Measurements from ENCODE around the gene PELI2. TPM values are rescaled to one million over a fixed set of nuclear protein-coding genes. Genes with fewer than 3 reads are reported as not detected.

Gene PELI2
- polyA plus RNA-seq, 12 donors = 3.6 to 17.7 (median 5.0) TPM; not detected in 1

DNA sequence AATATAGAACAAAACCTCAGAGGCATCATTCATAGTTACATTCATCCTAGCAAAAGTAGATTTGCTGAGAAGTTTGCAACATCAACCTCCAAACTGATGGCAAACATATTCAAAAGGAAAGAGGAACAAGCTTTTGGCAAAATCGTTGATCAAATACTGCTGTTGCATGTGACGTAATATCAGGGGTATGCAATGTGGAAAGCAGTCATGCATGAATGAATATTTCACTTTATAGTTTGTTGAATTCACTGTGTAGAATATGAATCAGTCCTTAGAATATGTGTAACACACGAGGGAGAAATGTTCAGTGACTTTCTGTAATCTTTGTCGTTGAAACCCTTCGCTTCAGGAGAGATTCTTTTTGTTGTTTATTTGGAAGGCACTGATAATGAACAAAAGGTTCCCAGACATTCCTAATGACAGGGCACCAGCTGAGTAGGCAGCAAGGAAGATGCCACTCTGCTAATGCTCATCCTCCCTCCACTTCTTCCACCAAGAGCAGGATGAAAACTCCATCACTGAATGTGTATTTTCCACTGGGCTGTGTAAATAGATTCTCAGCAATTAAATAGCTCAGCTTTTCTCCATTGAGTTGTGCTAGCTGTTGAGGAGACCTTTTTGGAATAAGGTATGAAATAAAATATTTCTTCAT lies 126.1 kb downstream of the PELI2 start:
- no peak for DNase-seq

- no peak for DNase-seq
Measured at GRCh38 chr14:56247495-56248200, 129.4 kb downstream of the PELI2 start.

GRCh38 chr14:56248442-56248841 lies 130.2 kb downstream of the PELI2 start:
- DNase-seq = no peak

DNA sequence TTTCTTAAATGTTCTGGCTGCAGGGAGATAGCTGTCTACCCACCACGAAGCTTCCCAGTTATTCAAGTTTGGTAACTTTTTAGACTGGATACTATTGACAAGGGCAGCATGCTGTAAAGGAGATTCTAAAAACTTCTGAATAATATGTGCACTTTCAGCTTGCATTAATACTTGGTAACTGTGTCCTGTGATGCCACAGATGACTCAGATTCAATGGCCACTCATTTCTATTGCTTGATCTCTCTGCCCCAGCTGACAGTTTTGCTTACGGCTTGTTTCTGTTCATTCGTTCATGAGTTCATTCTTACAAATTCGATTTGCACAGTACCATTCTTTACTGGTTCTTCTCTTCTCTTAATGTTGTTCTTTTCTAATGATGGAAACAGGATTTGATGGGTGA lies 142.8 kb downstream of the PELI2 start:
- no peak for DNase-seq

DNA sequence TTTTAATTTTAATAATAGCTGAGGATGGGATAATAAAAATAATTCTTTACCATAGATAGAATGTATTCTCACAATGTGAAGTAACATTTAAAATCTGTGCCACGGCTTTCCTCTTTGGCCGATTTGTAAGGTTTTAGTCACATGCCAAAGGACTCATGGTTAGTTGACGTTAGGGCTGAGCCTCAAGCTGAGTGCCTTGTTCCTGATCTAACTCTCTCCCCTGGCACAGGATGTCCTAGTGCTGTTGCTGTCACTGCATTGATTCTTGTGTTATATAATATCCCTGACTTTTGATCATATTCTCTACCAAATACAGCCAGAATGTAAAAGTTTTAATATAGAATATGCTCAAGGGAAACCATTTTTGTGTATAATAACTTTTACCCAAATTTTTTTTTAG lies 144.3 kb downstream of the PELI2 start:
- DNase-seq = no peak

- DNase-seq = no peak
Measured at GRCh38 chr14:56268039-56268438, 149.8 kb downstream of the PELI2 start.

DNA sequence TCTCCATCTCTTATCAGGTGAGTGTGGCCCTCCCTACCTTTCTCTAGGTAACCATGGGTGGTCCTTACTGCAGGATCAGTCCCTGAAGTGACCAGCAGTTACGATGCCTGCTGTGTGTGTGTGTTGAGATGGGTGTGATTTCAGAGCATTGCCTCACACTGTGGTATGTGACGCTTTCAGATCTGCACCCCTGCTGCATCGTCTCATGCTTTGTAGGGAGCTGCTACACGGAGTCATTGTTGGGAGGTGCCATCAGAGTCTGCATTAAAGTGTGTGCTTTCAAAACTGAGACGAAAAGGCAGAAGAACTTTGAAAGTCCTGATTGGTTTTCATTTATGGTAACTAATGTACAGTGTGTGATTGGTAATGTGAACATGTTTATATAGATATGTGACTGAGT lies 150.5 kb downstream of the PELI2 start:
- no peak for DNase-seq

DNA sequence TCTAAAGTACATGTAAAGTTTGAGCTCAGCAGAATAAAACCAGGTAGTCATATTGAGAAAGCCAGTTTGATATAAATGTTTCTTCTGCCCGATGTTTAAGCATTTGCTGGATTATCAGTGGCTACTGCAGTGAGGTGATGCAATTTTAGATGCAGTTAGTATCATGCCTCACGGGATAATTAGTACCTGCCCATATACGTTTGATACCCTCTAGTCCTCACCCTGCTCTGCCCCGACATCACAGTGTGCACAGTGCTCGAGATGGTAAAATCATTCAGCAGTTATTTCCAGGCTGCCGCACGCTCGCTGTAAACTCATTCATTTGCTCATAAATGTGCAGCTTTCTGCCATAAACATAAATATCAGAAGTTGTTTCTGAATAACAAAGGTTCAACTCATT lies 152.7 kb downstream of the PELI2 start:
- DNase-seq = no peak

DNA sequence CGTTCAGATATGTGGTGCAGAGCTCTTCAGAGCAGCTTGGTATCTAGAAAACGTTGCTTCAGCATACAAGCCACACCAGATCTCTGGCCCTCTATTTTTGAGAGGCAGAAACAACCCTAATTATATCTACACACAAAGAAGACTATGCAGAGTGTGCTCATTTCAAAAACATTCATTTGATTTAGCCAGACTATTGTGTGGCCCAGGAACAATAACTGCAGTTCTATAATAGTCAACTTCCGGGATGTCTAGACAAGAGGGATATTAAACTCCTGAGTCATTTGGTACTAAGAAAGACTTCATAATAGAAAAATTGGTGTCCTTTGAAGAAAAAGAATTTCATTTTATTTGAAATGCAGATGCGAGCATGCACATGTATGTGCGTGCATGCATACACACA lies 153.8 kb downstream of the PELI2 start:
- DNase-seq = no peak

DNA sequence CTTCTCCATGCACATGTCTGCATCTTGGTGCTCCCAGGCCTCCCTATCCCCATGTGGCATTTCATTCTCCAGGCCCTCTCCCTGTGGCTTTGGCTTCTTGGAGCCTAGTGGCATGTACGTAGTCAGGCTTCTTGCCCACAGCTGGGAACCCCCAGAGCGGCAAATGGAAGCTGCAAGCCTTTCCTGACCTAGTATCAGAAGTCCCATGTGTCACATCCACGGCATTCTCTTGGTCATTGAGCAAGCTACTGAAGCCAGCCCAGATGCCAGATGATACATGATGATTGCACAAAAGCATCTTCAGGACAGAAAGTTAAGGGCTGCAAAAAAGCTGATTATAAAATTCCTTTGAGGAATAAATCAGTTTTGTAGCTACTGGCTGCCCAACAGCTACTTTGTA lies 154.9 kb downstream of the PELI2 start:
- no peak for DNase-seq

DNA sequence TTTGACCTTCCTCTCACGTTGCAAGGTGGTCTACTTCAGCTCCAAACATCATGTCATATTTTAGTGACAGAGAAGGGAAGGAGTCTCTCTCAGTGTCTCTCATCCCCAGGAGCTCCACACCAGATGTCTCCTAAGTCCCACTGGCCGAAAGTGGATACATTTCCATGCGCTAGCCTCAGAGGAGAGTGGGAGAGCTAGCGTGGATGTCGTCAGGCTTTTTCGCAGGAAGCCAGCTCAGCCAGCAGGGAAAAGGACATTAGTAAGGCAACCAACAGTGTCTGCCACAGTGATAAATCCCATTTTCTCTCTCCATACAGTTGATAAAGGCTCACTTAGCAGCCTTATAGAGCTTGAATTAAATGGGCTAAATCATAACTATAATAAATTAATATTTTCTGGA lies 155.7 kb downstream of the PELI2 start:
- DNase-seq = no peak

DNA sequence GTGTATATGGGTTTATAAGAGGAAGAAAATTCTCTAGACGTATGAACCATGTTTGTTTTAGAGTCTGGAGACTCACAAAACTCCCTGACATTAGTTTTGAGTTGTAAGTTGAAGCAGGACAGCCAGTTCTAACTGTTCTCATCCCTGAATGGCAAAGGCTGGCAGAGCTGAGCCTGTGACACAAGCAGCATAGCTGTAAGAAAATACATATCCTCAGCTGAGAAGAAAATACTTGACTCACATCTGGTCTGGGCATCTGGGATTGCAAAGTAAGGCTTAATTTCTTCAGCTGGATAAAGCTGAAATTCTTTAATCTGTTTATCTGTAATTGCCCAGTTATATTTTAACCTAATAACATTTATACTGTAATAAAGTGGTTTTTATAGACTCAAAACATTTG lies 156.3 kb downstream of the PELI2 start:
- DNase-seq = no peak

- DNase-seq = no peak
Measured at GRCh38 chr14:56276108-56276507, 157.9 kb downstream of the PELI2 start.

DNA sequence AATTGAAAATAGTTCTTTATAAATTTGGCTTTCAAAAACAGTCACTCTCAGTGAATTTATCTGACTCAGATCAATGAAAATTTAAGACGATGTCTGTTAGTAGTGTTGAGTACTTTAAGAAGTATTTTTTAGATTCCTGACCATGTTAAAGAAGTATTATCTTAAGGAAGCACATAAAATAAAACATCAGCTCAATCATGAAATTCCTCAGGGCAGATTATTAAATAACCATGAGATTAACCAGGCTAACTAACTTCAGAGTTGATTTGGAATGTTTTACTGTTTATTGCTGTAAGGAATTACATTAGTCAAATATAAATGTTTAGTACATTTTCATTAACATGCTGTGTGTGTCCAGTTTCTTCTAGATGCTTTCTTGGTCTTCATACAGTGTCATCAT lies 160.2 kb downstream of the PELI2 start:
- no peak for DNase-seq

GRCh38 chr14:56280843-56281242 lies 162.6 kb downstream of the PELI2 start:
- no peak for DNase-seq

GRCh38 chr14:56282179-56282578 lies 164.0 kb downstream of the PELI2 start:
- DNase-seq = no peak

DNA sequence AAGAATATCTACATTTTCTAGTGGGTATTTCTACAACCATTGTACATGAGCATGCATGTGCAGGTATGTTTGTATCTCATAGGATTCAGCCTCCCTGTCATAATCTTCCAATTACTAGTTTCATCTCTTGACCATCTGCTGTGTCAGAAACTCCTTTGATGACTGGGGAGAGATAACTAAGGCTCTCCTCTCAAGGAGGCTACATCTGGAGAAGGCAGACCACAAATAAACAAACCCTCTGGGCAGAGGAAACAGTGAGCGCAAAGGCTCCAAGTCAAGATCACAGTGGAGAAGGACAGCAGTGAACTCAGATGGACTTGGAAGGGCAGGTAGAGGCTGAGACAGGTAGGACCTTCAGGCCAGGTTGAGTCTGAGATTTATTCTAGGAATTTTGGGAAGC lies 166.4 kb downstream of the PELI2 start:
- no peak for DNase-seq

GRCh38 chr14:56289155-56289554 lies 170.9 kb downstream of the PELI2 start:
- DNase-seq = no peak

- no peak for DNase-seq
Measured at GRCh38 chr14:56290195-56290594, 172.0 kb downstream of the PELI2 start.

- no peak for DNase-seq
Measured at GRCh38 chr14:56292970-56293369, 174.8 kb downstream of the PELI2 start.

DNA sequence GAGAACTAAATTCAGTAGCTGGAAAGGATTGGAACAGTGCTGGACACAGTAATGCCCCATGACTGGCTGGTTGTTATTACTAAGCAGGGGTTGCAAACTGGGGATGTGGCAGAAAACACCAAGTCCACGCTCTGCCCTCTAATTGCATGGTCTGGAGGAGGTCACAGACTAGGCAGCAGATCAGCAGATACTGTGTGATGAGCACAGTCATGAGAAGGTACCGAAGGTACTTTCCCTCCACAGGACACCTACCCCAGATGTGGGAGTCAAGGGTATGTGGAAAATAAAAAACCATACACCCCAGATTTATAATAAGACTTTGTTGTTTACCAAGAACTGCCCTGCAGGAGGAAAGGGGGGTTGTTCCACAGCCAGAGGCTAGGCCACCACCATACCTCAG lies 175.3 kb downstream of the PELI2 start:
- DNase-seq = no peak

DNA sequence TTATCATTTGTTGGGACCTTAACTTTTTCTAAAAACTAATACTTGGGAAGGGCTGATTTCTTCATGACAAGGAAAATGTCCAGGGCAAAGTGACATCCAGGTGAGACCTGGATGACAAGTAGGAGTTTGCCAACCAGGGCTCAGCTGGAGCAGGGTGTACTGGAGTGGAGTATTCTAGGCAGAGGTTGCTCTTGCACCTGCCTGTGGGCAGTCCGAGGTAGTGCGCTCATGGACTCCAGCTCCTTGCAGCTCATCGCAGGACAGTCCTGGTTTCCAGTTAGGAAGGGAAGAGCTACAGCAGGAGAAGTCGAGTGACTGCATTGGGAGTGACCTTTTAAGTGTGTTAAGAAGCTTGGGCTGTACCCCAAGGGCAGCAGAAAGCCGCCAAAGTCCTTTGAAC lies 175.9 kb downstream of the PELI2 start:
- DNase-seq = no peak

DNA sequence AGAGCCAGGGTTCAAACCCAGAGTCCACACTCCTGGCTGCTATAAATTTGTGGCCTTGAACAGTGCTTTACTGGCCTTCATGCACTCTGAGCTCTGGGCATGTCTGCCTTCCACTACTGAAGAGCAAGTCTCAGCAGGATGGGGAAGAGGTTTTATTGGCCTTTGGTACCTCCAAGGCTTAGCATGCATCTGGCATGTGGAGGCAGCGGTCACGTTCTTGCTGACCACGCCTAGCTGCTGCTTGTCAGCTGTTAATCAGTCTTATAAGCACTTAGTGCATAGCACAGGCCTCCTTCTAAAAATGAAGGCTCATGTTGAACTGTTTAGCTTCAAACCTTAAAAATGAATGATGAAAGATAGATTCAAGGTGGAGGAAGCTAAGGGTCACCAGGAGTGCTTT lies 177.5 kb downstream of the PELI2 start:
- DNase-seq = no peak

DNA sequence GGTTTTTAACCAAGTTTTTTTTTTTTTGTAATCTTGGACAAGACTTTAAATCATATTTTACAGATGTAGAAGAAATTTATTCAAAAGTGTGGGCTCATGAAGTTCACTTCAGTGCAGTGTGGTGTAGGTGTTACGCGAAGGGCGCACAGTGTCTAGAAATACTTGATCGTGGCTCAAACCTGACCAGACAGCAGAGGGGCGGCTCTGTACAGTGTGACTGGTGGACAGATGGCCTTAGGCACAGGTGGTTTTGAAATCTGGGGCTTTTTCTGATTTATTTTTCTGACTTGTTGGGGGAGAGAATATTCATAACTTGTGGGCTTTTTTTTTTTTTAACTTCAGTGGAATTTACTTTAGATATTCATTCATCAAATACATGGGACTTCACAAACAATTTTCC lies 179.2 kb downstream of the PELI2 start:
- no peak for DNase-seq
